GM12874 (cell line): ENCODE results near the gene IGSF3.

ENCODE experiments used
- CTCF ChIP-seq: IDR thresholded peaks from 2 replicates; pipeline ENCODE4 v1.5.1; 2011; ENCODE audit warnings: low read depth, mild to moderate bottlenecking, control low read depth, low read length, moderate library complexity; ENCODE audit not compliant: insufficient read depth

The IGSF3 gene

GRCh38 chr1:116553386-116554115 is 114.0 kb downstream of the IGSF3 start:
- no peak for TF ChIP-seq CTCF

GRCh38 chr1:116546354-116546977 is 121.1 kb downstream of the IGSF3 start:
- no peak for TF ChIP-seq CTCF

GRCh38 chr1:116545359-116545705 is 122.2 kb downstream of the IGSF3 start:
- no peak for TF ChIP-seq CTCF

- no peak for TF ChIP-seq CTCF
Observed at GRCh38 chr1:116544588-116545358, 122.8 kb downstream of the IGSF3 start.

GRCh38 chr1:116540088-116540487 is 127.4 kb downstream of the IGSF3 start:
- TF ChIP-seq CTCF, result no peak

- TF ChIP-seq CTCF, result no peak
Observed at GRCh38 chr1:116538544-116538943, 129.0 kb downstream of the IGSF3 start.

GRCh38 chr1:116537898-116538297 is 129.6 kb downstream of the IGSF3 start:
- TF ChIP-seq CTCF, result no peak
